Astrocyte of the cerebellum (primary cell): ENCODE measurements around the gene SFXN5.

Source experiments
- DNase-seq: peaks from one replicate; pipeline ENCODE4 v3.0.0-alpha.2; 2011; ENCODE audit warnings: low read depth
- H3K4me3 ChIP-seq: 2 replicates; pipeline ENCODE4 v1.5.1; 2011; ENCODE audit warnings: mild to moderate bottlenecking, low read depth, low read length, moderate library complexity
- in situ Hi-C: cut with HindIII; loops from 2 replicates; pipeline ENCODE4 v1.10.0; 2017; ENCODE audit warnings: low sequenced_read_pairs
- TF ChIP-seq, protein P1 (sequence below): IDR thresholded peaks from 2 replicates; pipeline ENCODE4 v1.5.1; 2012; ENCODE audit warnings: low read length, low read depth, moderate library complexity, mild to moderate bottlenecking; ENCODE audit errors: missing control alignments

Gene SFXN5

DNA sequence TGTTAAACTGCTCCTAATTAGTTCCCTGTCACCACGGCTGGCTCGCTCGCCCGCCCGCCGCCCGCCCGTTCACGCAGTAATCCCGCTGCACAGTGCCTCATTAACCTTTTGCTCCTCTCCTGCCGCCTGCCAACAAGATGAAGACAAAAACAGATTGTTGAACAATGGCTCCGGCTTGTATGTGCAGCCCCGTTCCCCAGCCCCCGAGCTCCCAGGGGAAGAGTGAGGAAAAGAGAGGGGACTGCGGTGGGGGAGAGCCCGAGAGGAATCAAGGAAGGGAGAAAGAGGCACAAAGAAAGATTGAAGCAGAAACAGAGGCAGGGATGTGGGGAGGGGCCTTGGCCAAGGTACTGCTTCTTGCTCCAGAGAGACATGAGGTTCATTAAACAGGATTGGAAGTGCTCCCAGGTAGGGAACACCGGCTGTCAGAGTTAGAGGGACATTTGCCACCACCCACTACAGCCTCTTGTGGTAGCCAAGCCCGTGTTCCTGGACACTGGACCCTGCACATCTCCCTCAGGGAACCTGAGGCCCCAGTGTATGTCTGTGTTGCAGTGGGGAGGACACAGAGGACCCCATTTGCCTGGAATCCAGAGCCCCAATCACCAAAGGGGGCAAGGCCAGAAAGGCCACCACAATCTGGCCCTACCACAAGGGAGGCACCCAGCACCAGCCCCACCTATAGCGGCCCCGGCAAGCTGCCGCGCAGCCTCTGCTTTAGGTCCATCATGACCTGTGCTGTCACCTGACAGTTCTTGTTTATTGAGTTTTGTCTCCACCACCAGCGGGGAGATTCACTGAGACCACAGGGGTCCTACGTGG, 116.1 kb downstream of the SFXN5 start:
- in situ Hi-C loops: no loop called here
- no peak for DNase-seq
- no peak overlapping the region for H3K4me3 ChIP-seq
- TF ChIP-seq, protein P1, sequence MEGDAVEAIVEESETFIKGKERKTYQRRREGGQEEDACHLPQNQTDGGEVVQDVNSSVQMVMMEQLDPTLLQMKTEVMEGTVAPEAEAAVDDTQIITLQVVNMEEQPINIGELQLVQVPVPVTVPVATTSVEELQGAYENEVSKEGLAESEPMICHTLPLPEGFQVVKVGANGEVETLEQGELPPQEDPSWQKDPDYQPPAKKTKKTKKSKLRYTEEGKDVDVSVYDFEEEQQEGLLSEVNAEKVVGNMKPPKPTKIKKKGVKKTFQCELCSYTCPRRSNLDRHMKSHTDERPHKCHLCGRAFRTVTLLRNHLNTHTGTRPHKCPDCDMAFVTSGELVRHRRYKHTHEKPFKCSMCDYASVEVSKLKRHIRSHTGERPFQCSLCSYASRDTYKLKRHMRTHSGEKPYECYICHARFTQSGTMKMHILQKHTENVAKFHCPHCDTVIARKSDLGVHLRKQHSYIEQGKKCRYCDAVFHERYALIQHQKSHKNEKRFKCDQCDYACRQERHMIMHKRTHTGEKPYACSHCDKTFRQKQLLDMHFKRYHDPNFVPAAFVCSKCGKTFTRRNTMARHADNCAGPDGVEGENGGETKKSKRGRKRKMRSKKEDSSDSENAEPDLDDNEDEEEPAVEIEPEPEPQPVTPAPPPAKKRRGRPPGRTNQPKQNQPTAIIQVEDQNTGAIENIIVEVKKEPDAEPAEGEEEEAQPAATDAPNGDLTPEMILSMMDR: no peak

DNA sequence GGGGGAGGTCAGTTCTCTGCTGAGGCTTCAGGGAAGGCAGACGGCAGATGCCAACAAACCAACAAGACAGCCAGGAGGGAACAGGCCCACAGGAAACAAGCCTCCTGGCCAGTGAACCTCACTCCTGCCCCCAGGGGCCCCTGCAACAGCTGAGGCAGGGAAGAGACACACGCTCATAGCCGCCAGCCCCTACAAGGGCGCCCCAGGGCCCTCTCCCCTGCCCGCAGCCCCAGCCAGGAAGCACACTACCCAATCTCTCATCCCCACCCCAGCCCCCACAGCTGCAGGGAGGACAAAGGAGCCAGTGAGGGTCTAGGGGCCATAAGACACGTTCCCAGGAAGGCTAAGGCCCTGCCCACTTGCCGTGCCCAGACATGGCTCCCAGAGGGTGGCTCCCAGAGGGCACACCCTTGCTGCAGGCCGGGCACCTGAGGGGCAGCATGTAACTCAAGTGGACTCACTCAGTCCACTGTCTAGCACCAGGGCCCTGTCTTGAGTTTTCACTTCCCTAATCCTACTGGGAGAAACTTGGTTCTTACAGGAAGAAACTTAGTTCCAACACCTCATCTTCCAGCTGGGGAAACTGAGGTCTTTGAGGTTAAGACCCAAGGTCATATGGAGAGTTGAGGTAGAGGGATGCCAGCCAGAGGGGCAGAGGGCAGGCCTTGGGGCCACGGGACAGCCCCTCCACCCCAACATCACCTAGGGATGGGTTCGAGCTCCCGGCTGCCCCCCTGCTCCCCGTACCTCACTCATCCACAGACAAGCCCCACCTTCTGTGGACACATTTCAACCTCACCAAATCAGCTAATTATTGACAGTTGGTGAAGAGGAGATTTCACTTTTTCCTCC, 116.9 kb downstream of the SFXN5 start:
- TF ChIP-seq, protein P1: no peak
- no peak overlapping the region for H3K4me3 ChIP-seq
- DNase-seq: no peak
- in situ Hi-C loops: no loop called here

DNA sequence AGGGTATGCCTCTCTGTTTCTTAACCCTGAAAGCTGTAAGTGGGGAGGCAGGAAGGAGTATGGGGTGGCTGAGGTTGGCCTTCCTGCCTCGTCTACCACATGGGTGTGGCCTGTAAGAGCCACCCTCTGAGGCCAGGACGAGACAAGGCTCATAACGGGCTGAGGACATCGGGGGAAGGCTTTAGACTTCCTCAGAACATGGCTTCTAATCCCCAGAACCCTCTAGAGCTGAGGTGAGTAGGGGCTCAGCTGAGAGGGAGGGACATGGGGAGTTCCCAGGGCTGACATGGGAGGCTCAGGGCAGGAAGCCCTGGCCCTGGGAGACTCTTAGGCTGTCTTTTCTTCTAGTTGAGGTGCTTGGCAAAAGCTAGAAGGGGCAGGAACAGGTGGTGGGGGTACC, 117.5 kb downstream of the SFXN5 start:
- no peak overlapping the region for H3K4me3 ChIP-seq

DNA sequence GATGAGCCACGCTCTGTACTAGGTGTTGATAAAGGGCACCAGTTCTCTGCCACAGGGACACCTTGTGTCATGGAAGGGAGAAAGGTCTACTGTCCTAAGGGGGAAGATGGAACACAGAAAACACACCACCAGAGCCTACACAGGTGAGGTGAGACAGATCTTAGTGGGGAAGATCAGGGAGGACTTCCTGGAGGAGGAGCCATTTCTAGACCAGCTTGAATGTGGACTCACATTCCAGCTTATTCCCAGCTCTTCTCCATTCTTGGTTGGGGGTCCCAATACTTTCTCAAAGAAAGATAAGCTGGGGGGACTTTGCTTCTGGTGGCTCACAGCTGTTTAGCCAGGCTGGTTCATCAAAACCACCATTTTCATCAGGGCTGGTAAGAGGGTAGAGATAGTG, 118.0 kb downstream of the SFXN5 start:
- no peak overlapping the region for H3K4me3 ChIP-seq
- TF ChIP-seq, protein P1: no peak
- in situ Hi-C loops: no loop called here
- DNase-seq: no peak

More for the DNA sequence above, 117.5 kb downstream of the SFXN5 start:
- in situ Hi-C loops: no loop called here
- TF ChIP-seq, protein P1: no peak
- no peak for DNase-seq

DNA sequence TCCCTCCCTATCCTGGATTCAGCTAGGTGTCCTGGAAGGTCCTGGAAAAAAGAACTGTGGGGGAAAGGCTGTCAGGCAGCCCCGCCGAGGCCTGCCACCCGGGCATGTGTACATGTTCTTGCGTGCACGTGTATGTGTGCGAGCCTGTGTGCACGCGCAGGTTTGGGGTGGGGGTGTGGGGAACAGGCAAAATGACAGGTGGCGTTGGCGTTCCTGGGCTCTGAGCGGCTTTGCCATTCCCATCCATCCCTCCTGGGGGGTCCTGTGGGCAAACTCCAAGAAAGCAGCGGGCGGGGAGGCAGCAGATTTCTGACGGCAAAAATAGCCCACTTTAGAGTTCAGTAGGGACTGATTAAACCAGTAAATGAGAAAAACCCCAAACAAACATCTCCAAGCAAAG, 118.6 kb downstream of the SFXN5 start:
- no peak for DNase-seq
- TF ChIP-seq, protein P1: no peak
- in situ Hi-C loops: no loop called here
- H3K4me3 ChIP-seq: no peak overlapping the region

DNA sequence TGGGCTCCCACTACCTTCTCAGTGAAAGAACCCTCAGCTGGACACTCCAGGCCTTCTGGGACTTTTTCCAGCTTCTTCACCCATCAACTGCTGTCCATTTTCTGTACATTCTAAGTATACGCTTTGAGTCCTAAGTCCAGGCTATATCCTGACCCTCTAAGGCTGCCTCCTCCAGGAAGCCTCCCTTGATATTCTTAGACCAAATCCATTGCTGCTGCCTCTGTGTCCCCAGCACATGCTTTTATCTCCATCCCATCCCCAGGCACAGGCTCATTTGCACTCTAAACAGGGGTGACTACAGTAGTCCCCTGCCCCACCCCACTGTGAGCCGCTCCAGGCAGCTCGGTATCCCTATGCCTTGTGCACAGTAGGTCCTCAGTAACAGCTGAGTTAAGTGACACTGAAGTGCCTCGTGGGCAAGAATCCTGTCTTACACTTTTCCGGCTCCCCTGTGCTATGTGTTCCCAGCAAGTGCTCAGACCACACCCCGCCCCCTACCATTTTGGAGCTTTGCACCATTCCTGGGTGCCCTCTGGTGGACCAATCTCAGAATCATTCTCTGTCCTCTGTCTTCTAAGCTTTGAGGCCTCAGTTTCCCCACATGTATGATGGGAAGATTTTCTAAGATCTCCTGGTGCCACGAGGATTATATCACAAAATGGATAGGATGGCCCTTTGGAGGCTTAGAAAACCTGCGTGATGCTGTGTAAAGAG, 119.2 kb downstream of the SFXN5 start:
- H3K4me3 ChIP-seq: no peak overlapping the region
- TF ChIP-seq, protein P1: no peak
- in situ Hi-C loops: no loop called here
- DNase-seq: no peak
